T-helper 17 cell (primary cell): Measurements from ENCODE around the gene TMEM178B. TPM values are rescaled to one million over a fixed set of nuclear protein-coding genes. Genes with fewer than 3 reads are reported as not detected.
"Not testable (repeated sequence)": the region's sequence is repeated elsewhere in the genome, so short reads cannot be mapped to it uniquely, and the experiment has no call there.

Experiments
- ATAC-seq: fragments of 150-1000 bp; cut with Tn5 transposase; 2 replicates; pipeline ENCODE4 v1.10.0; 2021; ENCODE audit warnings: mild to moderate bottlenecking, moderate library complexity
- DNase-seq, 3 donors: peaks; one replicate each; pipeline versions ENCODE4 v3.0.0 to v3.0.0-alpha.2; 2020 to 2021
- H3K9me3 ChIP-seq: one replicate; pipeline ENCODE4 v1.7.0; 2013; ENCODE audit warnings: low read length, mild to moderate bottlenecking; ENCODE audit not compliant: control insufficient read depth, poor library complexity, severe bottlenecking
- H3K27ac Mint-ChIP-seq: one replicate; pipeline ENCODE4 v1.8.0; 2022; ENCODE audit warnings: mild to moderate bottlenecking, moderate library complexity, mixed read lengths
- H3K27me3 Mint-ChIP-seq: one replicate; pipeline ENCODE4 v1.8.0; 2022; ENCODE audit warnings: mixed read lengths
- H3K36me3 Mint-ChIP-seq: one replicate; pipeline ENCODE4 v1.8.0; 2022; ENCODE audit warnings: low read depth, mixed read lengths
- H3K4me1 Mint-ChIP-seq: one replicate; pipeline ENCODE4 v1.8.0; 2022; ENCODE audit warnings: mild to moderate bottlenecking, mixed read lengths
- H3K4me3 Mint-ChIP-seq: one replicate; pipeline ENCODE4 v1.8.0; 2022; ENCODE audit warnings: mild to moderate bottlenecking, moderate library complexity, mixed read lengths
- total RNA-seq, 4 donors: library from RNA in 2 of 4; stranded (reverse) in 2 of 4; gene quantifications; one replicate each; pipeline ENCODE4 v1.2.3 and lab custom pipeline; 2022 to 2026

The TMEM178B gene
- total RNA-seq, 2 donors from 2014 or later: 0.90 to 0.96 TPM

GRCh38 chr7:141158561-141158960 is 84.7 kb downstream of the TMEM178B start:
- H3K27ac Mint-ChIP-seq: no peak overlapping the region
- H3K27me3 Mint-ChIP-seq: peaks cover 30% of the 10 kb centered on the region
- ATAC-seq: no peak
- no peak overlapping the region for H3K4me3 Mint-ChIP-seq
- no peaks in the 10 kb centered on the region for H3K9me3 ChIP-seq
- DNase-seq: no peak
- peaks cover 4% of the 10 kb centered on the region for H3K36me3 Mint-ChIP-seq
- H3K4me1 Mint-ChIP-seq: peaks cover 12% of the 10 kb centered on the region

- Mint-ChIP-seq H3K4me3 (no peak overlapping the region), H3K4me1 (peaks cover 10% of the 10 kb centered on the region), H3K36me3 (peaks cover 4% of the 10 kb centered on the region), H3K27ac (no peak overlapping the region), H3K27me3 (peaks cover 28% of the 10 kb centered on the region)
- no peaks in the 10 kb centered on the region for H3K9me3 ChIP-seq
- no peak for ATAC-seq
- DNase-seq: no peak
These were observed 86.5 kb downstream of the TMEM178B start for GRCh38 chr7:141160246-141160860.

DNA sequence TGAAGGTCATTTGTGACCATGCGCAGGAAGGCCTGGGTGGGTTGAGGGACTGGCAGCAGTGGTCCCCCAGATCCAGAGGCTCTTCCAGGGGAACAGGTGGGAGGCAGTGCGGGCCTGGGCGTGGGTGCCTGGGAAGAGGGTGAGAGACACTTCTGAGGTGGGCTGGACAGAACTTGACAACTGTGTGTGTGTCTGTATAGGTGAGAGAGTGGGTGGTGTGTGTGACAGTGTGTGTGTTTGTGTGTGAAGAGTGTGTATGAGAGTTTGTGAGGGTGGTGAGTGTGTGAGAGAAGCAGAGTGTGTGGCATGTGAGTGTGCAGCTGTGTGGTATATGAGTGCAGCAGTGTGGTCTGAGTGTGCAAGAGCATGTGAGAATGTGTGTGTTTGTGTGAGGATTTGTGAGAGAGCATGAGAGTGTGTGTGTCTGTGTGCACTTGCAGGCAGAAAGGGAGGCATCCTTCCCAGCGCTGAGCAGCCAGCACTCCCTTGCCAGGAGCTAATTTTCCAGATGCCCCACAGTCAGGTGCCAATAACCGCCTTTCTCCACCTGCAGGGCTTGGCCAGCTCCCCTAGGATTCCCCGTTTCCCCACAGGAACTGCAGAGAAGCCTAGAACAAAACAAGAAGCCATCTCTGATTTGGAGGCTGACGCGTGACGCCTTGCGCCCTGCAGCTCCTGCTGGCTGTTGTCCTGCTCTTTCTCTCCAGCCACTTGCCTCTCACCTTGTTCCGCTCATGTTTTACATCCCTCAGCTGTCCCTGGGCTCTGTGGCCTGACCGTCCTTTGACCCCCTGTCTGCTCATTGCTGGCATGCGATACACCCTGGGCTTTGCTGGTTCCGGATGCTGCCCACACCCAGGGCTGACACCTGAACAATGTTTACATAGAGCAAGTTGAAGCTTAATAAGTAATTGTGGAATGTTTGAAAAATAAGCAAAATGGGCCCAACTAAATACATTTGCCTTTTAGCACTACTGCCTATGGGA is 88.0 kb downstream of the TMEM178B start:
- H3K9me3 ChIP-seq: no peaks in the 10 kb centered on the region
- ATAC-seq (no peak), DNase-seq (no peak)
- peaks cover 4% of the 10 kb centered on the region for H3K36me3 Mint-ChIP-seq
- H3K27ac Mint-ChIP-seq: no peak overlapping the region
- H3K4me3 Mint-ChIP-seq: no peak overlapping the region
- peaks cover 9% of the 10 kb centered on the region for H3K4me1 Mint-ChIP-seq
- H3K27me3 Mint-ChIP-seq: peaks cover 25% of the 10 kb centered on the region

GRCh38 chr7:141165521-141165920 is 91.7 kb downstream of the TMEM178B start:
- peaks cover 2% of the 10 kb centered on the region for H3K4me1 Mint-ChIP-seq
- no peaks in the 10 kb centered on the region for H3K9me3 ChIP-seq
- DNase-seq: no peak
- ATAC-seq: no peak
- peaks cover 4% of the 10 kb centered on the region for H3K36me3 Mint-ChIP-seq
- H3K27ac Mint-ChIP-seq: no peak overlapping the region
- no peak overlapping the region for H3K4me3 Mint-ChIP-seq
- peaks cover 14% of the 10 kb centered on the region for H3K27me3 Mint-ChIP-seq

GRCh38 chr7:141166926-141167325 is 93.1 kb downstream of the TMEM178B start:
- H3K27ac Mint-ChIP-seq: no peak overlapping the region
- H3K4me1 Mint-ChIP-seq: peaks cover 2% of the 10 kb centered on the region
- H3K4me3 Mint-ChIP-seq: no peak overlapping the region
- H3K36me3 Mint-ChIP-seq: no peaks in the 10 kb centered on the region
- DNase-seq: no peak
- H3K9me3 ChIP-seq: no peaks in the 10 kb centered on the region
- no peak for ATAC-seq
- H3K27me3 Mint-ChIP-seq: peaks cover under 1% of the 10 kb centered on the region

- no peaks in the 10 kb centered on the region for H3K9me3 ChIP-seq
- DNase-seq: no peak
- Mint-ChIP-seq H3K27me3 (no peaks in the 10 kb centered on the region), H3K4me3 (no peak overlapping the region), H3K27ac (no peak overlapping the region), H3K4me1 (peaks cover 2% of the 10 kb centered on the region), H3K36me3 (no peaks in the 10 kb centered on the region)
- ATAC-seq: no peak
These were observed 93.6 kb downstream of the TMEM178B start for GRCh38 chr7:141167381-141167964.

DNA sequence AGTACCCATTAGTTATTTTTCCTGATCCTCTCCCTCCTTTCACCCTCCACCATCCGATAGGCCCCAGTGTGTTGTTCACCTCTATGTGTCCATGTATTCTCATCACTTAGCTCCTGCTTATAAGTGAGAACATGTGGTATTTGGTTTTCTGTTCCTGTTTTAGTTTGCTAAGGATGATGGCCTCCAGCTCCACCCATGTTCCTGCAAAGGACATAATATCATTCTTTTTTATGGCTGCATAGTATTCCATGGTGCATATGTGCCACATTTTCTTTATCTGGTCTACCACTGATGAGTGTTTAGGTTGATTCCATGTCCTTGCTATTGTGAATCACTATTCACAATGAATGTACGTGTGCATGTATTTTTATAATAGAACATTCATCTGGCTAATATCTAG is 95.3 kb downstream of the TMEM178B start:
- not testable (repeated sequence) for H3K36me3 Mint-ChIP-seq, H3K4me1 Mint-ChIP-seq, H3K27me3 Mint-ChIP-seq, H3K4me3 Mint-ChIP-seq, H3K27ac Mint-ChIP-seq, ATAC-seq, DNase-seq, H3K9me3 ChIP-seq

GRCh38 chr7:141175728-141176127 is 101.9 kb downstream of the TMEM178B start:
- H3K27ac Mint-ChIP-seq, H3K4me3 Mint-ChIP-seq, H3K27me3 Mint-ChIP-seq, DNase-seq, H3K9me3 ChIP-seq, ATAC-seq, H3K36me3 Mint-ChIP-seq: not testable (repeated sequence)
- peaks cover 11% of the 10 kb centered on the region for H3K4me1 Mint-ChIP-seq

GRCh38 chr7:141177120-141177519 is 103.3 kb downstream of the TMEM178B start:
- H3K27ac Mint-ChIP-seq: peak overlapping the region; percentile 79
- H3K27me3 Mint-ChIP-seq: not testable (repeated sequence)

GRCh38 chr7:141178486-141179135 is 104.7 kb downstream of the TMEM178B start:
- no peak for DNase-seq
- H3K4me1 Mint-ChIP-seq: peaks cover 11% of the 10 kb centered on the region
- no peaks in the 10 kb centered on the region for H3K27me3 Mint-ChIP-seq
- H3K4me3 Mint-ChIP-seq: no peak overlapping the region
- H3K27ac Mint-ChIP-seq: no peak overlapping the region
- ATAC-seq: no peak
- H3K36me3 Mint-ChIP-seq: no peaks in the 10 kb centered on the region
- no peaks in the 10 kb centered on the region for H3K9me3 ChIP-seq

More at GRCh38 chr7:141177120-141177519, 103.3 kb downstream of the TMEM178B start:
- not testable (repeated sequence) for DNase-seq, H3K9me3 ChIP-seq, H3K36me3 Mint-ChIP-seq, ATAC-seq
- peaks cover 11% of the 10 kb centered on the region for H3K4me1 Mint-ChIP-seq
- H3K4me3 Mint-ChIP-seq: peak overlapping the region; percentile 70

DNA sequence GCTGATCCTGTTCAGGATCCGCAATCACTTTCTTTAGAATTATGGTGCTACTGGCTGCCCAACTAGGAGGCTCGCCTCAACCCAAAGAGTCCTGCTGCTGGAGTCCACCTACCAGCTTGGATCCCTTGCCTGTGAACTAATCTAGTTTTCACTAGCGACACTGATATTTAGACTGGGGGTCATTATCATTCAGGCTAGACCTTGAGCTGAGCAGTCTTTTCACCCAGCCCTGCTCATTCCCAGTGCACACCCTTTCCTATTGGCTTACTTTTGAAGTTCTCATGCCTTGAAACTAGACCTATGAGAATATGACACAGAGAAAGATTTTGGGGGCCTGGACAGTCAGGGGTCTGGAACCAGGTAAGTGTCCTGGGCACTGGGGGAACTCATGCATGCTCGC is 107.9 kb downstream of the TMEM178B start:
- no peaks in the 10 kb centered on the region for H3K9me3 ChIP-seq
- H3K4me3 Mint-ChIP-seq: no peak overlapping the region
- ATAC-seq: no peak
- H3K36me3 Mint-ChIP-seq: no peaks in the 10 kb centered on the region
- H3K27ac Mint-ChIP-seq: no peak overlapping the region
- peaks cover 10% of the 10 kb centered on the region for H3K4me1 Mint-ChIP-seq
- DNase-seq: no peak
- no peaks in the 10 kb centered on the region for H3K27me3 Mint-ChIP-seq

GRCh38 chr7:141184532-141185190 is 110.8 kb downstream of the TMEM178B start:
- H3K4me1 Mint-ChIP-seq: no peaks in the 10 kb centered on the region
- no peak for DNase-seq
- no peaks in the 10 kb centered on the region for H3K9me3 ChIP-seq
- no peak overlapping the region for H3K4me3 Mint-ChIP-seq
- H3K36me3 Mint-ChIP-seq: no peaks in the 10 kb centered on the region
- ATAC-seq: no peak
- peaks cover 11% of the 10 kb centered on the region for H3K27me3 Mint-ChIP-seq
- H3K27ac Mint-ChIP-seq: no peak overlapping the region
